Measurements from ENCODE around the gene PRKAG2. TPM values are rescaled to one million over a fixed set of nuclear protein-coding genes. Genes with fewer than 3 reads are reported as not detected.

PRKAG2 gene
- total and polyA plus RNA-seq, 2 of the 13 experiments (the other 11 are each of a cell fraction or from before 2014, with no cell fraction given) = 0.90 to 1.3 TPM

GRCh38 chr7:151803841-151804240, 73.1 kb downstream of the PRKAG2 start:
- Histone ChIP-seq H3K9me3 (ENCODE audit: low read length) (no peaks in the 10 kb centered on the region), H4K20me1 (ENCODE audit: insufficient read depth, low read length) (no peaks in the 10 kb centered on the region), H3K79me2 (ENCODE audit: insufficient read depth, low read length) (no peaks in the 10 kb centered on the region), H3K36me3 (replicated peaks in 1 of 2; ENCODE audit: control insufficient read depth in 1 of 2, insufficient read depth in 2 of 2, low read length in 2 of 2) (no peaks in the 10 kb centered on the region), H3K4me3 (replicated peaks in 1 of 3; ENCODE audit: insufficient read depth in 1 of 3, low read depth in 2 of 3, low read length in 3 of 3) (no peak overlapping the region), H3K4me2 (ENCODE audit: low read depth, low read length) (no peak overlapping the region), H3K9ac (ENCODE audit: insufficient read depth, low read depth, low read length) (no peak overlapping the region), H2AFZ (ENCODE audit: low read length) (no peak overlapping the region), H3K4me1 (ENCODE audit: insufficient read depth, low read length) (peaks cover 28% of the 10 kb centered on the region), H3K27ac (ENCODE audit: extremely low read length, insufficient read depth, low read length) (no peak overlapping the region), H3K27me3 (ENCODE audit: control insufficient read depth in 1 of 2, insufficient read depth in 2 of 2, low read length in 2 of 2) (no peaks in the 10 kb centered on the region)
- in situ Hi-C loops (cut with HindIII; ENCODE audit: extremely low pct_ligation_motif_present, low pct_unique_long_range_greater_than_20kb) = no loop called here
- WGBS (ENCODE audit: low lambda C conversion rate) = 70% methylated on average over 8 of the region's 8 CpGs
- ATAC-seq (no peak), FAIRE-seq (no peak), DNase-seq (ENCODE audit: low spot score) (no peak)
- ChIA-PET CTCF (ENCODE audit: low intra/inter-chr PET ratio, low total read pairs) (no interaction called here), POLR2A (no interaction called here)
- TF ChIP-seq ZNF205 (CRISPR knock-in tag; IDR thresholded peaks at IDR 0.05) (no peak), HIC2 (CRISPR knock-in tag; IDR thresholded peaks at IDR 0.05; ENCODE audit: low read depth) (no peak), ZFP36 (IDR thresholded peaks at IDR 0.05; ENCODE audit: borderline replicate concordance, low read depth, low read length, partially characterized antibody) (no peak), ZNF552 (CRISPR knock-in tag; IDR thresholded peaks at IDR 0.05; ENCODE audit: borderline replicate concordance) (no peak), NFE2 (CRISPR knock-in tag; IDR thresholded peaks at IDR 0.05) (no peak), MXI1 (IDR thresholded peaks at IDR 0.05; ENCODE audit: borderline replicate concordance, low read depth, low read length) (no peak), TBX3 (IDR thresholded peaks at IDR 0.05; ENCODE audit: borderline replicate concordance) (no peak), ATF2 (CRISPR knock-in tag; IDR thresholded peaks at IDR 0.05) (no peak), ZSCAN21 (CRISPR knock-in tag; IDR thresholded peaks at IDR 0.05; ENCODE audit: borderline replicate concordance) (no peak), BRF2 (CRISPR knock-in tag; IDR thresholded peaks at IDR 0.05) (no peak), ZNF614 (CRISPR knock-in tag; IDR thresholded peaks at IDR 0.05; ENCODE audit: borderline replicate concordance) (no peak)
- intact Hi-C loops (cut with micrococcal nuclease; ENCODE audit: unreplicated experiment) = no loop called here
- no TSS peak for BruUV-seq (replicated peaks)
